ENCODE results near the gene F2RL2.

- TF ChIP-seq POLR2AphosphoS5 (IDR thresholded peaks at IDR 0.05), result no peak
- no peak for TF ChIP-seq CTCF (IDR thresholded peaks at IDR 0.05)
- no peak for TF ChIP-seq POLR2A (IDR thresholded peaks at IDR 0.05)
These were observed 13.0 kb downstream of the F2RL2 start for GRCh38 chr5:76610196-76610595.
